GM21723 (cell line): ENCODE measurements around the gene HS6ST1.

ENCODE experiments used
- ATAC-seq: cut with Tn5 transposase; IDR thresholded peaks from one replicate; pipeline ENCODE4 v1.9.1; 2021; ENCODE audit warnings: mild to moderate bottlenecking, moderate library complexity; ENCODE audit not compliant: unreplicated experiment

Gene HS6ST1

GRCh38 chr2:128300151-128301020, 18.3 kb downstream of the HS6ST1 start:
- no peak for ATAC-seq

- ATAC-seq, result no peak
Measured at GRCh38 chr2:128299628-128300027, 19.0 kb downstream of the HS6ST1 start.

GRCh38 chr2:128298846-128299507, 19.7 kb downstream of the HS6ST1 start:
- ATAC-seq, result no peak

- no peak for ATAC-seq
Measured at GRCh38 chr2:128298286-128298685, 20.4 kb downstream of the HS6ST1 start.

GRCh38 chr2:128293870-128294455, 24.7 kb downstream of the HS6ST1 start:
- no peak for ATAC-seq

- ATAC-seq, result no peak
Measured at GRCh38 chr2:128293426-128293755, 25.3 kb downstream of the HS6ST1 start.

GRCh38 chr2:128292599-128293425, 25.9 kb downstream of the HS6ST1 start:
- ATAC-seq, result no peak

- no peak for ATAC-seq
Measured at GRCh38 chr2:128291844-128292598, 26.6 kb downstream of the HS6ST1 start.

- no peak for ATAC-seq
Measured at GRCh38 chr2:128291161-128291843, 27.4 kb downstream of the HS6ST1 start.

GRCh38 chr2:128290356-128290755, 28.3 kb downstream of the HS6ST1 start:
- no peak for ATAC-seq

GRCh38 chr2:128289439-128289838, 29.2 kb downstream of the HS6ST1 start:
- no peak for ATAC-seq

- ATAC-seq, result no peak
Measured at GRCh38 chr2:128288781-128289180, 29.9 kb downstream of the HS6ST1 start.

GRCh38 chr2:128287780-128288735, 30.6 kb downstream of the HS6ST1 start:
- no peak for ATAC-seq

- no peak for ATAC-seq
Measured at GRCh38 chr2:128286905-128287779, 31.5 kb downstream of the HS6ST1 start.

- no peak for ATAC-seq
Measured at GRCh38 chr2:128286011-128286721, 32.5 kb downstream of the HS6ST1 start.

- no peak for ATAC-seq
Measured at GRCh38 chr2:128285329-128285931, 33.2 kb downstream of the HS6ST1 start.

GRCh38 chr2:128284841-128285240, 33.8 kb downstream of the HS6ST1 start:
- no peak for ATAC-seq
